Activated B cell treated with CpG ODN at 0.5 μM for 24 hours (primary cell): ENCODE data around the gene TMEM131L. TPM values are rescaled to one million over a fixed set of nuclear protein-coding genes. Genes with fewer than 3 reads are reported as not detected.

Experiments
- ATAC-seq: fragments of 200-7000 bp; cut with Tn5 transposase; one replicate; pipeline ENCODE4 v1.10.0; 2021; ENCODE audit warnings: low read depth, mild to moderate bottlenecking, moderate library complexity
- CTCF ChIA-PET: fragments of 350-600 bp; sonication (Branson Sonifier 250); formaldehyde crosslinking; loops from one replicate; lab custom pipeline; 2021; ENCODE audit warnings: antibody characterized with exemption; lab: Charles Lee
- POLR2A ChIA-PET: fragments of 350-600 bp; sonication (Branson Sonifier 250); formaldehyde crosslinking; loops from one replicate; lab custom pipeline; 2021; ENCODE audit warnings: antibody characterized with exemption; lab: Charles Lee
- DNase-seq: peaks from one replicate; pipeline ENCODE4 v3.0.0; 2022
- H3K27ac Mint-ChIP-seq: one replicate; pipeline ENCODE4 v1.8.0; 2020; ENCODE audit warnings: mixed read lengths
- H3K27me3 Mint-ChIP-seq: one replicate; pipeline ENCODE4 v1.8.0; 2021; ENCODE audit warnings: mixed read lengths
- H3K36me3 Mint-ChIP-seq: one replicate; pipeline ENCODE4 v1.8.0; 2021; ENCODE audit warnings: low read depth, mixed read lengths
- H3K4me1 Mint-ChIP-seq: one replicate; pipeline ENCODE4 v1.8.0; 2021; ENCODE audit warnings: mixed read lengths
- H3K4me3 Mint-ChIP-seq: one replicate; pipeline ENCODE4 v1.8.0; 2020; ENCODE audit warnings: mild to moderate bottlenecking, mixed read lengths
- H3K9me3 Mint-ChIP-seq: one replicate; pipeline ENCODE4 v1.8.0; 2020; ENCODE audit warnings: mixed read lengths
- intact Hi-C: fragments of 100-400 bp; cut with micrococcal nuclease; formaldehyde crosslinking; loops from one replicate; pipeline ENCODE4 v1.15.1; 2024
- total RNA-seq: library from RNA; stranded (reverse); gene quantifications from 2 replicates; pipeline ENCODE4 v1.2.3, GENCODE V29; 2022
- TF ChIP-seq, protein P1 (sequence below): fragments of 200-600 bp; IDR thresholded peaks from one replicate; pipeline ENCODE4 v1.8.0; 2022; ENCODE audit warnings: antibody characterized with exemption, mild to moderate bottlenecking

The TMEM131L gene
- total RNA-seq, 1 donor from 2014 or later: 193 TPM

DNA sequence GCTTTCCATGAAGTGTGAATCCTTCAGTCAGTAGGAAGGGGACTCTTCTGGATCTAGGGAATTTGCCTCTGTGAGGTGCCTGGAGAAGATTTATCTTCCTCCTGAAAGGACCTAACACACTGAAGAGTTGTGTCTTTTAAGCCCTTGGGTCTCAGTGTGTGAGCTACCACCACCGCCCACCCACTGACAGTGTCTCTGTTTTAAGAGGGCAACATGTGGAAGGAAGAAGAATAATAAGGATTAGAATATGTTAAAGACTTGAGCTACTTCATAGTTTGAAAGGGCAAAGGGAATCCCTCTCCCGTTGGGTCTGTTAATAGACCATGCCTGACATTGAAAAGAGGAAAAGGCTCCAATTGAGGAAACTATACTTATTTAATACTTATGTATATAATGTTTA lies 153.7 kb downstream of the TMEM131L start:
- H3K27me3 Mint-ChIP-seq: no peaks in the 10 kb centered on the region
- POLR2A ChIA-PET: no interaction called here
- H3K4me3 Mint-ChIP-seq: no peak overlapping the region
- DNase-seq (no peak), ATAC-seq (no peak)
- H3K9me3 Mint-ChIP-seq: no peaks in the 10 kb centered on the region
- H3K4me1 Mint-ChIP-seq: peaks cover 14% of the 10 kb centered on the region
- peaks cover 90% of the 10 kb centered on the region for H3K36me3 Mint-ChIP-seq
- intact Hi-C loops: loop anchor here (5.0 kb wide), 1 partner anchor 38 kb away; no protein-coding TSS in a partner anchor
- TF ChIP-seq, protein P1, sequence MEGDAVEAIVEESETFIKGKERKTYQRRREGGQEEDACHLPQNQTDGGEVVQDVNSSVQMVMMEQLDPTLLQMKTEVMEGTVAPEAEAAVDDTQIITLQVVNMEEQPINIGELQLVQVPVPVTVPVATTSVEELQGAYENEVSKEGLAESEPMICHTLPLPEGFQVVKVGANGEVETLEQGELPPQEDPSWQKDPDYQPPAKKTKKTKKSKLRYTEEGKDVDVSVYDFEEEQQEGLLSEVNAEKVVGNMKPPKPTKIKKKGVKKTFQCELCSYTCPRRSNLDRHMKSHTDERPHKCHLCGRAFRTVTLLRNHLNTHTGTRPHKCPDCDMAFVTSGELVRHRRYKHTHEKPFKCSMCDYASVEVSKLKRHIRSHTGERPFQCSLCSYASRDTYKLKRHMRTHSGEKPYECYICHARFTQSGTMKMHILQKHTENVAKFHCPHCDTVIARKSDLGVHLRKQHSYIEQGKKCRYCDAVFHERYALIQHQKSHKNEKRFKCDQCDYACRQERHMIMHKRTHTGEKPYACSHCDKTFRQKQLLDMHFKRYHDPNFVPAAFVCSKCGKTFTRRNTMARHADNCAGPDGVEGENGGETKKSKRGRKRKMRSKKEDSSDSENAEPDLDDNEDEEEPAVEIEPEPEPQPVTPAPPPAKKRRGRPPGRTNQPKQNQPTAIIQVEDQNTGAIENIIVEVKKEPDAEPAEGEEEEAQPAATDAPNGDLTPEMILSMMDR: no peak
- CTCF ChIA-PET: no interaction called here
- H3K27ac Mint-ChIP-seq: peak overlapping the region; percentile 59

DNA sequence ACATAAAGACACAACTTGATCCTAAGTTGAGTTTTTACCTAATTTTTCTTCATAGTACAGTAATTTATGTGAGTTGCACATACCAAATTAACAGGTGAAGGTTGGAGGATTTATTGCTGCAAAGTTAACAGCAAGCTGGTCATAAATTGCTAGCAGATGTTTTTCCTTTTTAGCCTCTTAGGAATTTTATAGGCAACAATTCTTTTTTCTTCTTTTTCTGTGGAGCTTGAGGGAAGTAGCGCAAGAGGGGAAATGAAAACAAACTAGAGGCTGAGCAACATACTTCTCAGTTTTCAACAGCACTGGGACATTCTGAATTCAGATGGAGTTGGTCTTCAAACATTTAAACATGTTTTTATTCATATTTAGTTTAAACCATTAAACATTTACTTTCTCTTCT lies 154.2 kb downstream of the TMEM131L start:
- ATAC-seq (no peak), DNase-seq (no peak)
- no peaks in the 10 kb centered on the region for H3K9me3 Mint-ChIP-seq
- intact Hi-C loops: no loop called here
- ChIA-PET POLR2A (no interaction called here), CTCF (no interaction called here)
- H3K27ac Mint-ChIP-seq: no peak overlapping the region
- no peaks in the 10 kb centered on the region for H3K27me3 Mint-ChIP-seq
- peaks cover 90% of the 10 kb centered on the region for H3K36me3 Mint-ChIP-seq
- H3K4me1 Mint-ChIP-seq: peaks cover 10% of the 10 kb centered on the region
- TF ChIP-seq, protein P1: no peak
- H3K4me3 Mint-ChIP-seq: no peak overlapping the region

DNA sequence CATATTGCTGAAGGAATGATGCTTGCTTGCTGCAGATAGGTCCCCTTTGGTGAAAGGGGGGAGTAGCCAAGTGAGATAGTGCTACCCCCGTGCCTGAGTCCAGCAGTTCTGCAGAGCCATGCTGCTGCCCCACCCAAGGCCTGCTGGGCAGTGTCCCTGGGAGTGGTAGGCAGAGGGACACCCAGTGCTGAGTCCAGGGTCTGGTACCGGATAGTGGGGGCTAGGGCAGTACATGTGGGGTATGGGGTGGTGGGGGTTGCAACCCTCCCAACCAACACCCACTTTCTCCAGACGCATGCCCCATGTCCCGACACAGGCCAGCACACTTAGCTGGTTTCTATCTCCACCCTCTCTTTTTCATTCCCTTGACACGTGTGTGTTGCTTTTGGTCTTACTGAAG lies 155.9 kb downstream of the TMEM131L start:
- H3K4me3 Mint-ChIP-seq: no peak overlapping the region
- peaks cover 92% of the 10 kb centered on the region for H3K36me3 Mint-ChIP-seq
- no peaks in the 10 kb centered on the region for H3K9me3 Mint-ChIP-seq
- ChIA-PET POLR2A (no interaction called here), CTCF (no interaction called here)
- TF ChIP-seq, protein P1: no peak
- DNase-seq (no peak), ATAC-seq (no peak)
- no peak overlapping the region for H3K27ac Mint-ChIP-seq
- H3K4me1 Mint-ChIP-seq: peaks cover 3% of the 10 kb centered on the region
- intact Hi-C loops: no loop called here
- no peaks in the 10 kb centered on the region for H3K27me3 Mint-ChIP-seq

DNA sequence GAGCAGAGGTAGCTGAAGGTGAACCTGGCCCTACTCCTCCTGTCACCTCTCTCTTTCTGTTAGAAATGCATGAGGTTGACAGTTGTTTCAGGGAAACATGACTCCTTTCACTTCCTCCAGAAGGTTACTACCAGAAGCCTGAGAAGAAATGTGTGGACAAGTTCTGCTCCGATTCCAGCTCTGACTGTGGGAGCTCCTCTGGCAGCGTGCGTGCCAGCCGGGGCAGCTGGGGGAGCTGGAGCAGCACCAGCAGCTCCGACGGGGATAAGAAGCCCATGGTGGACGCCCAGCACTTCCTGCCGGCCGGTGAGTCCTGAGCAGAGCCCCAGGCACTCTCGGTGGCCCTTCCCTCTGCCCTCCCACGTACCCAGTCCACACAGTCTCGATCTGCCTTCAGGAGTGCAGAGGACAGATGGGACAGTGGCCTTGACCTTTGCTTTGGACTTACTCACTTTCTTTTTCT lies 156.6 kb downstream of the TMEM131L start:
- intact Hi-C loops: no loop called here
- CTCF ChIA-PET: no interaction called here

DNA sequence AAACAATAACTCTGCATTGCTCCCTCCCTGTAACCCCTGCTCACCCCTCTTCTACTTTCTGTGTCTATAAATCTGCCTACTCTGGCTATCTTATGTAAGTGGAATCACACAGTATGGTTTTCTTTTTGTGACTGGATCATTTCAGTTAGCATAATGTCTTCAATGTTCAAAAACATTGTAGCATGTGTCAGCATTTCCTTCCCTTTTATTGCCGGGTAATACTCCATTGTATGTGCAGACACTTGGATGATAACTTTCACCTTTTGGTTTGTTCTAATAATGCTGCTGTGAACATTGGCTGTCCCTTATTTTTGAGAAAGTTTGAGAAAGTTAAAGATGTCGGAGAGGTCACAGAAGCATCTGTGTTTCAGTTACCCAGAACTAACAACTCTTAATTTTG lies 157.3 kb downstream of the TMEM131L start:
- Mint-ChIP-seq H3K36me3 (peaks cover 92% of the 10 kb centered on the region), H3K27ac (no peak overlapping the region), H3K4me3 (no peak overlapping the region), H3K9me3 (no peaks in the 10 kb centered on the region), H3K27me3 (no peaks in the 10 kb centered on the region), H3K4me1 (peaks cover 3% of the 10 kb centered on the region)
- intact Hi-C loops: no loop called here
- DNase-seq (no peak), ATAC-seq (no peak)
- ChIA-PET CTCF (no interaction called here), POLR2A (no interaction called here)
- TF ChIP-seq, protein P1: no peak

More for the DNA sequence above, 156.6 kb downstream of the TMEM131L start:
- Mint-ChIP-seq H3K9me3 (no peaks in the 10 kb centered on the region), H3K36me3 (peaks cover 92% of the 10 kb centered on the region), H3K27me3 (no peaks in the 10 kb centered on the region), H3K27ac (peak overlapping the region; percentile 41), H3K4me3 (no peak overlapping the region), H3K4me1 (peaks cover 3% of the 10 kb centered on the region)
- POLR2A ChIA-PET: no interaction called here
- ATAC-seq: no peak
- TF ChIP-seq, protein P1: no peak
- DNase-seq: no peak
